K562 (cell line): ENCODE results near the gene TOMT. TPM values are rescaled to one million over a fixed set of nuclear protein-coding genes. Genes with fewer than 3 reads are reported as not detected.

ENCODE experiments used
- ATAC-seq: fragments of 200-7000 bp; cut with Tn5 transposase; 3 replicates; pipeline ENCODE4 v1.9.1; 2020; ENCODE audit warnings: moderate library complexity
- BruUV-seq: library from RNA; stranded (reverse); fragments of 400-500 nt; replicated peaks from 2 replicates; lab custom pipeline; 2021; lab: Mats Ljungman, UMichigan
- CTCF ChIA-PET: fragments of 300-600 bp; formaldehyde crosslinking; extraction: SDS; loops from one replicate; lab custom pipeline; 2021; ENCODE audit warnings: low intra/inter-chr PET ratio; lab: Yijun Ruan, JAX
- POLR2A ChIA-PET: fragments of 300-600, 350-650 bp; sonication (Branson Sonifier 250); formaldehyde crosslinking; extraction: SDS; loops from one replicate; lab custom pipeline; 2021; ENCODE audit warnings: antibody characterized with exemption, inconsistent platforms; lab: Yijun Ruan, JAX
- DNase-seq, 4 experiments: peaks; one replicate each; pipeline versions ENCODE4 v3.0.0 to v3.0.0-alpha.2; 2011 to 2018; ENCODE audit warnings: low spot score in 3 of 4, mixed read lengths in 3 of 4; ENCODE audit errors: extremely low read depth in 1 of 4
- FAIRE-seq: peaks from 2 replicates; lab custom pipeline; 2011; peaks lifted over from hg19 to GRCh38; lab: Jason Lieb, UNC
- H2AFZ ChIP-seq: 2 replicates; pipeline ENCODE4 v1.6.0; 2011; ENCODE audit warnings: low read depth, low read length, control low read depth, inconsistent platforms
- H3K27ac ChIP-seq: fragments of 200-600 bp; 3 replicates; pipeline ENCODE4 v1.8.0; 2011; ENCODE audit warnings: low read depth, mild to moderate bottlenecking, control low read depth, inconsistent platforms, low read length, moderate library complexity, mixed read lengths; ENCODE audit errors: extremely low read depth
- H3K27me3 ChIP-seq, 2 experiments: fragments of 300-600 bp in 1 of 2; 2 replicates in 1 of 2; 3 replicates in 1 of 2; pipeline versions ENCODE4 v1.6.0 to v1.8.0; 2011; ENCODE audit warnings: inconsistent platforms in 2 of 2, low read length in 2 of 2, mild to moderate bottlenecking in 1 of 2, mixed read lengths in 1 of 2, moderate library complexity in 1 of 2; ENCODE audit not compliant: control insufficient read depth in 2 of 2, insufficient read depth in 2 of 2
- H3K36me3 ChIP-seq: fragments of 300-600 bp; 3 replicates; pipeline ENCODE4 v1.8.0; 2011; ENCODE audit warnings: mild to moderate bottlenecking, low read length, inconsistent platforms; ENCODE audit not compliant: control insufficient read depth, insufficient read depth
- H3K4me1 ChIP-seq, 2 experiments: fragments of 200-600 bp in 1 of 2; replicated peaks in 1 of 2; 2 replicates in 1 of 2; 3 replicates in 1 of 2; pipeline versions ENCODE4 v1.5.1 to v1.8.0; 2011; ENCODE audit warnings: inconsistent platforms in 2 of 2, low read length in 2 of 2, mild to moderate bottlenecking in 1 of 2, mixed read lengths in 1 of 2, moderate library complexity in 1 of 2; ENCODE audit not compliant: control insufficient read depth in 2 of 2, insufficient read depth in 2 of 2
- H3K4me2 ChIP-seq: 2 replicates; pipeline ENCODE4 v1.6.1; 2011; ENCODE audit warnings: low read length, control low read depth, inconsistent platforms, mixed read lengths; ENCODE audit not compliant: insufficient read depth
- H3K4me3 ChIP-seq: fragments of 200-600 bp; sonication (generic), shearing (Covaris generic); 2 replicates; pipeline ENCODE4 v1.5.1; 2016; ENCODE audit warnings: control low read depth, inconsistent platforms
- H3K79me2 ChIP-seq: fragments of 200-600 bp; 3 replicates; pipeline ENCODE4 v1.8.0; 2011; ENCODE audit warnings: low read length, inconsistent platforms; ENCODE audit not compliant: control insufficient read depth, insufficient read depth
- H3K9ac ChIP-seq, 2 experiments: 2 replicates each; pipeline versions ENCODE4 v1.6.0 to v1.6.1; 2011; ENCODE audit warnings: low read depth in 2 of 2, low read length in 2 of 2, control low read depth in 1 of 2, inconsistent platforms in 1 of 2, mild to moderate bottlenecking in 1 of 2, mixed read lengths in 1 of 2; ENCODE audit not compliant: insufficient read depth in 1 of 2
- H3K9me1 ChIP-seq: one replicate; pipeline ENCODE4 v1.6.0; 2011; ENCODE audit warnings: inconsistent platforms, mild to moderate bottlenecking, low read length, moderate library complexity; ENCODE audit not compliant: control insufficient read depth, insufficient read depth
- H3K9me3 ChIP-seq: replicated peaks from 2 replicates; pipeline ENCODE4 v1.5.1; 2011; ENCODE audit warnings: low read depth, low read length, inconsistent platforms; ENCODE audit not compliant: control insufficient read depth, insufficient read depth
- H4K20me1 ChIP-seq: replicated peaks from 2 replicates; pipeline ENCODE4 v1.6.1; 2011; ENCODE audit warnings: low read length, inconsistent platforms, mixed read lengths; ENCODE audit not compliant: control insufficient read depth, insufficient read depth
- BRD9 ChIP-seq: fragments of 450-650 bp; IDR thresholded peaks from 2 replicates; pipeline ENCODE4 v1.6.1; 2018; ENCODE audit warnings: low read depth; ENCODE audit not compliant: partially characterized antibody
- MTA3 ChIP-seq: fragments of 450-650 bp; formaldehyde crosslinking; IDR thresholded peaks from 2 replicates; pipeline ENCODE4 v1.6.1; 2017; ENCODE audit warnings: mild to moderate bottlenecking, borderline replicate concordance
- WGBS: fragments of 100-300 bp; shearing (Covaris generic); methylation state at CpG from one replicate; pipeline ENCODE4 v1.1.6; 2016; ENCODE audit warnings: low coverage, mixed read lengths; ENCODE audit not compliant: insufficient coverage; ENCODE audit errors: missing lambda C conversion rate; 5-methylcytosine and 5-hydroxymethylcytosine counted together
- in situ Hi-C: fragments of 300-500 bp; cut with MboI; formaldehyde crosslinking; loops from 4 replicates; pipeline ENCODE4 v1.15.0; 2018; ENCODE audit warnings: inconsistent platforms, mixed read lengths
- intact Hi-C: fragments of 100-400 bp; cut with micrococcal nuclease; formaldehyde crosslinking; loops from 2 replicates; pipeline ENCODE4 v1.14.2; 2022
- microRNA-seq: library from miRNA; unstranded; fragments of <30 nt; microRNA quantifications from one replicate; pipeline ENCODE4, GENCODE V29; 2018; ENCODE audit warnings: borderline microRNAs expressed
- polyA plus RNA-seq, 8 experiments: library from polyadenylated mRNA; depleted of rRNA in 4 of 8; stranded (reverse) in 5 of 8; unstranded in 3 of 8; fragments of >200 nt; fragmentation: Nextera tagmentation in 2 of 8; fragmentation: Illumina TruSeq in 1 of 8; extraction: Ambion mirVana in 2 of 8; extraction: Trizol in 1 of 8; gene quantifications; 2 replicates each; pipeline versions ENCODE4 v1.2.1 to v1.2.3, GENCODE V29; 2011 to 2014; ENCODE audit warnings: inconsistent platforms in 1 of 8, missing spikeins in 1 of 8
- small RNA-seq: library from RNA; depleted of rRNA; stranded (forward); fragments of <200 nt; gene quantifications from one replicate; pipeline ENCODE3, GENCODE V24; 2014
- total RNA-seq, 7 experiments: library from RNA; depleted of rRNA in 6 of 7; stranded (reverse); fragments of >200 nt in 6 of 7; fragmentation: Illumina TruSeq in 2 of 7; extraction: Trizol in 2 of 7; gene quantifications; 2 replicates each; pipeline versions ENCODE4 v1.2.1 to v1.2.3, GENCODE V29; 2011 to 2021; ENCODE audit warnings: low replicate concordance in 1 of 7
- TF ChIP-seq, protein P1 (sequence below): sonication (generic); formaldehyde crosslinking; IDR thresholded peaks from 2 replicates; pipeline ENCODE4 v1.8.0; 2022; ENCODE audit warnings: missing genetic modification reagents, mild to moderate bottlenecking, borderline replicate concordance

Gene TOMT
- total and polyA plus RNA-seq, 9 of the 15 experiments (the other 6 are each of a cell fraction or from before 2014, with no cell fraction given) = not detected

DNA sequence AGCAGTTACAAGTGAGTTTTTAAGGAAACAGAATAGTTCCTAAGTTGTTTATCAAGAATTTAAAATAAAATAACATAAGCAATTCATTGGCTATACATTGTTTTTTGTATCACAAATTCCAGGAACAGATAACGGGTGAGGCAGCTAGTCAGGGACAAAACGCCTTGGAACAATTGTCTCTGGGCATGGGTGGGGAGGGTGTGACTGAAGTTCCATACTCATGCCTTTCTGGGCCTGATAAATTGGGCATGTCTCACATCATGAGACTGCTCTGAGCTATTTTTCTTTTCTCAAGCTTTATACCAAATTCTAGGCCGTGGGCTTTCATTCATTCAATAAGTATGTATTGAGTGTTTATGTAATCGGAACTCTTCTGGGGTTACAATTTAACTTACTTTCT, 51.4 kb downstream of the TOMT start:
- no peak for TF ChIP-seq BRD9
- no peak for TF ChIP-seq MTA3
- TF ChIP-seq, protein P1, sequence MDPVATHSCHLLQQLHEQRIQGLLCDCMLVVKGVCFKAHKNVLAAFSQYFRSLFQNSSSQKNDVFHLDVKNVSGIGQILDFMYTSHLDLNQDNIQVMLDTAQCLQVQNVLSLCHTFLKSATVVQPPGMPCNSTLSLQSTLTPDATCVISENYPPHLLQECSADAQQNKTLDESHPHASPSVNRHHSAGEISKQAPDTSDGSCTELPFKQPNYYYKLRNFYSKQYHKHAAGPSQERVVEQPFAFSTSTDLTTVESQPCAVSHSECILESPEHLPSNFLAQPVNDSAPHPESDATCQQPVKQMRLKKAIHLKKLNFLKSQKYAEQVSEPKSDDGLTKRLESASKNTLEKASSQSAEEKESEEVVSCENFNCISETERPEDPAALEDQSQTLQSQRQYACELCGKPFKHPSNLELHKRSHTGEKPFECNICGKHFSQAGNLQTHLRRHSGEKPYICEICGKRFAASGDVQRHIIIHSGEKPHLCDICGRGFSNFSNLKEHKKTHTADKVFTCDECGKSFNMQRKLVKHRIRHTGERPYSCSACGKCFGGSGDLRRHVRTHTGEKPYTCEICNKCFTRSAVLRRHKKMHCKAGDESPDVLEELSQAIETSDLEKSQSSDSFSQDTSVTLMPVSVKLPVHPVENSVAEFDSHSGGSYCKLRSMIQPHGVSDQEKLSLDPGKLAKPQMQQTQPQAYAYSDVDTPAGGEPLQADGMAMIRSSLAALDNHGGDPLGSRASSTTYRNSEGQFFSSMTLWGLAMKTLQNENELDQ (CRISPR knock-in tag) = no peak
- TF ChIP-seq, all 486 proteins: peak for 0

More for the DNA sequence above, 51.4 kb downstream of the TOMT start:
- ChIA-PET POLR2A (no interaction called here), CTCF (no interaction called here)
- no peak overlapping the region for H2AFZ ChIP-seq
- peaks cover 3 to 22% of the 10 kb centered on the region in 2 experiments; a peak in 4 of 5 replicates for H3K4me1 ChIP-seq
- no peaks in the 10 kb centered on the region for H3K9me3 ChIP-seq
- no peak overlapping the region for H3K4me2 ChIP-seq
- no peak overlapping the region for H3K4me3 ChIP-seq
- DNase-seq = no peak
- ATAC-seq = no peak
- no TSS peak for BruUV-seq
- H3K79me2 ChIP-seq = no peaks in the 10 kb centered on the region
- H3K9me1 ChIP-seq = no peaks in the 10 kb centered on the region
- 39% methylated on average over 4 of the region's 4 CpGs for WGBS
- FAIRE-seq = no peak
- H3K36me3 ChIP-seq = no peaks in the 10 kb centered on the region
- intact Hi-C loops = no loop called here
- no peaks in the 10 kb centered on the region for H4K20me1 ChIP-seq
- no peak overlapping the region for H3K9ac ChIP-seq
- in situ Hi-C loops = no loop called here
- no peaks in the 10 kb centered on the region; a peak in 1 of 5 replicates for H3K27me3 ChIP-seq
- no peak overlapping the region for H3K27ac ChIP-seq

Small RNAs within 50 kb of the gene (microRNA-seq; reads per million reads assigned to microRNA genes)
- 0.73 reads per million for gene MIR3165

Small RNAs within 50 kb of the gene (small RNA-seq; reads per million reads assigned to genes)
- gene MIR3165 = 0.22 reads per million

Other genes with a start within 250 kb of the TOMT start
Only the 7 nearest of the 13 such genes appear.
- gene IL18BP, start 107.0 kb upstream of the TOMT start, total RNA-seq (2014; rRNA removed) = 2.1 and 2.9 TPM in 2 replicates
- gene IL18BP, start 107.0 kb upstream of the TOMT start, total RNA-seq (2014; rRNA removed; fragmentation: Illumina TruSeq; extraction: Trizol) = 2.7 and 3.2 TPM in 2 replicates
- 3.2 and 3.5 TPM in 2 replicates for gene IL18BP, start 107.0 kb upstream of the TOMT start, total RNA-seq (2015; rRNA removed; fragmentation: Illumina TruSeq; extraction: Trizol)
- gene IL18BP, start 107.0 kb upstream of the TOMT start, total RNA-seq (2021) = 5.2 and 9.4 TPM in 2 replicates
- gene IL18BP, start 107.0 kb upstream of the TOMT start, polyA plus RNA-seq (2011; rRNA removed) = 6.4 and 10.7 TPM in 2 replicates
- 6.1 TPM in 2 replicates for gene IL18BP, start 107.0 kb upstream of the TOMT start, polyA plus RNA-seq (2014; fragmentation: Illumina TruSeq; extraction: Trizol)
- gene IL18BP, start 107.0 kb upstream of the TOMT start, polyA plus RNA-seq (2014; fragmentation: Nextera tagmentation; extraction: Ambion mirVana) = under 1 TPM; 0.34 to 0.35 TPM
- 6.3 and 7.2 TPM in 2 replicates for gene IL18BP, start 107.0 kb upstream of the TOMT start, polyA plus RNA-seq (2014; rRNA removed)
- 93.1 and 94.7 TPM in 2 replicates for gene NUMA1, start 25.4 kb upstream of the TOMT start, total RNA-seq (2014; rRNA removed)
- 40.3 and 41.4 TPM in 2 replicates for gene NUMA1, start 25.4 kb upstream of the TOMT start, total RNA-seq (2014; rRNA removed; fragmentation: Illumina TruSeq; extraction: Trizol)
- gene NUMA1, start 25.4 kb upstream of the TOMT start, total RNA-seq (2015; rRNA removed; fragmentation: Illumina TruSeq; extraction: Trizol) = 46.9 and 50.4 TPM in 2 replicates
- gene NUMA1, start 25.4 kb upstream of the TOMT start, total RNA-seq (2021) = 83.1 and 104 TPM in 2 replicates
- 51.2 and 72.8 TPM in 2 replicates for gene NUMA1, start 25.4 kb upstream of the TOMT start, polyA plus RNA-seq (2011; rRNA removed)
- gene NUMA1, start 25.4 kb upstream of the TOMT start, polyA plus RNA-seq (2014; fragmentation: Illumina TruSeq; extraction: Trizol) = 74.2 and 85.9 TPM in 2 replicates
- 1 to 10 TPM; 4.1 to 7.6 TPM for gene NUMA1, start 25.4 kb upstream of the TOMT start, polyA plus RNA-seq (2014; fragmentation: Nextera tagmentation; extraction: Ambion mirVana)
- 66.4 and 85.2 TPM in 2 replicates for gene NUMA1, start 25.4 kb upstream of the TOMT start, polyA plus RNA-seq (2014; rRNA removed)
- 5.1 and 9.1 TPM in 2 replicates for gene LRRC51, start 25.1 kb upstream of the TOMT start, total RNA-seq (2014; rRNA removed)
- 4.8 and 5.1 TPM in 2 replicates for gene LRRC51, start 25.1 kb upstream of the TOMT start, total RNA-seq (2014; rRNA removed; fragmentation: Illumina TruSeq; extraction: Trizol)
- 4.2 and 4.7 TPM in 2 replicates for gene LRRC51, start 25.1 kb upstream of the TOMT start, total RNA-seq (2015; rRNA removed; fragmentation: Illumina TruSeq; extraction: Trizol)
- 5.1 and 5.2 TPM in 2 replicates for gene LRRC51, start 25.1 kb upstream of the TOMT start, total RNA-seq (2021)
- gene LRRC51, start 25.1 kb upstream of the TOMT start, polyA plus RNA-seq (2011; rRNA removed) = 6.3 and 10.6 TPM in 2 replicates
- gene LRRC51, start 25.1 kb upstream of the TOMT start, polyA plus RNA-seq (2014; fragmentation: Illumina TruSeq; extraction: Trizol) = 7.1 and 8.2 TPM in 2 replicates
- gene LRRC51, start 25.1 kb upstream of the TOMT start, polyA plus RNA-seq (2014; fragmentation: Nextera tagmentation; extraction: Ambion mirVana) = 1 to 10 TPM; 6.9 to 8.6 TPM
- 5.6 and 9.9 TPM in 2 replicates for gene LRRC51, start 25.1 kb upstream of the TOMT start, polyA plus RNA-seq (2014; rRNA removed)
- 86.0 and 124 TPM in 2 replicates for gene LAMTOR1, start 2.6 kb upstream of the TOMT start, total RNA-seq (2014; rRNA removed)
- 71.5 and 84.6 TPM in 2 replicates for gene LAMTOR1, start 2.6 kb upstream of the TOMT start, total RNA-seq (2014; rRNA removed; fragmentation: Illumina TruSeq; extraction: Trizol)
- 77.4 and 80.0 TPM in 2 replicates for gene LAMTOR1, start 2.6 kb upstream of the TOMT start, total RNA-seq (2015; rRNA removed; fragmentation: Illumina TruSeq; extraction: Trizol)
- gene LAMTOR1, start 2.6 kb upstream of the TOMT start, total RNA-seq (2021) = 66.4 and 71.3 TPM in 2 replicates
- gene LAMTOR1, start 2.6 kb upstream of the TOMT start, polyA plus RNA-seq (2011; rRNA removed) = 62.6 and 76.1 TPM in 2 replicates
- gene LAMTOR1, start 2.6 kb upstream of the TOMT start, polyA plus RNA-seq (2014; fragmentation: Illumina TruSeq; extraction: Trizol) = 104 and 110 TPM in 2 replicates
- gene LAMTOR1, start 2.6 kb upstream of the TOMT start, polyA plus RNA-seq (2014; fragmentation: Nextera tagmentation; extraction: Ambion mirVana) = 10 to 100 TPM; 91.1 to 97.5 TPM
- 85.3 and 93.5 TPM in 2 replicates for gene LAMTOR1, start 2.6 kb upstream of the TOMT start, polyA plus RNA-seq (2014; rRNA removed)
- 71.8 and 79.9 TPM in 2 replicates for gene ANAPC15, start 6.8 kb downstream of the TOMT start, total RNA-seq (2014; rRNA removed)
- gene ANAPC15, start 6.8 kb downstream of the TOMT start, total RNA-seq (2014; rRNA removed; fragmentation: Illumina TruSeq; extraction: Trizol) = 53.5 and 59.0 TPM in 2 replicates
- 67.2 and 74.9 TPM in 2 replicates for gene ANAPC15, start 6.8 kb downstream of the TOMT start, total RNA-seq (2015; rRNA removed; fragmentation: Illumina TruSeq; extraction: Trizol)
- gene ANAPC15, start 6.8 kb downstream of the TOMT start, total RNA-seq (2021) = 63.5 and 72.7 TPM in 2 replicates
- 40.9 and 53.0 TPM in 2 replicates for gene ANAPC15, start 6.8 kb downstream of the TOMT start, polyA plus RNA-seq (2011; rRNA removed)
- 110 and 117 TPM in 2 replicates for gene ANAPC15, start 6.8 kb downstream of the TOMT start, polyA plus RNA-seq (2014; fragmentation: Illumina TruSeq; extraction: Trizol)
- gene ANAPC15, start 6.8 kb downstream of the TOMT start, polyA plus RNA-seq (2014; fragmentation: Nextera tagmentation; extraction: Ambion mirVana) = 100 to 1,000 TPM; 197 to 254 TPM
- 75.7 and 80.1 TPM in 2 replicates for gene ANAPC15, start 6.8 kb downstream of the TOMT start, polyA plus RNA-seq (2014; rRNA removed)
- gene FOLR3, start 29.8 kb downstream of the TOMT start, total RNA-seq (2014; rRNA removed) = not detected in 2 replicates
- not detected in 2 replicates for gene FOLR3, start 29.8 kb downstream of the TOMT start, total RNA-seq (2014; rRNA removed; fragmentation: Illumina TruSeq; extraction: Trizol)
- not detected in 2 replicates for gene FOLR3, start 29.8 kb downstream of the TOMT start, total RNA-seq (2015; rRNA removed; fragmentation: Illumina TruSeq; extraction: Trizol)
- gene FOLR3, start 29.8 kb downstream of the TOMT start, total RNA-seq (2021) = not detected in 2 replicates
- gene FOLR3, start 29.8 kb downstream of the TOMT start, polyA plus RNA-seq (2011; rRNA removed) = not detected in 2 replicates
- gene FOLR3, start 29.8 kb downstream of the TOMT start, polyA plus RNA-seq (2014; fragmentation: Illumina TruSeq; extraction: Trizol) = not detected in 2 replicates
- not detected for gene FOLR3, start 29.8 kb downstream of the TOMT start, polyA plus RNA-seq (2014; fragmentation: Nextera tagmentation; extraction: Ambion mirVana)
- not detected in 2 replicates for gene FOLR3, start 29.8 kb downstream of the TOMT start, polyA plus RNA-seq (2014; rRNA removed)
- gene FOLR1, start 86.2 kb downstream of the TOMT start, total RNA-seq (2014; rRNA removed) = 0.68 and 0.90 TPM in 2 replicates
- 0.19 and 0.22 TPM in 2 replicates for gene FOLR1, start 86.2 kb downstream of the TOMT start, total RNA-seq (2014; rRNA removed; fragmentation: Illumina TruSeq; extraction: Trizol)
- 0.58 and 0.75 TPM in 2 replicates for gene FOLR1, start 86.2 kb downstream of the TOMT start, total RNA-seq (2015; rRNA removed; fragmentation: Illumina TruSeq; extraction: Trizol)
- gene FOLR1, start 86.2 kb downstream of the TOMT start, total RNA-seq (2021) = 0.49 and 0.92 TPM in 2 replicates
- 1.2 and 2.3 TPM in 2 replicates for gene FOLR1, start 86.2 kb downstream of the TOMT start, polyA plus RNA-seq (2011; rRNA removed)
- 0.96 and 1.7 TPM in 2 replicates for gene FOLR1, start 86.2 kb downstream of the TOMT start, polyA plus RNA-seq (2014; fragmentation: Illumina TruSeq; extraction: Trizol)
- gene FOLR1, start 86.2 kb downstream of the TOMT start, polyA plus RNA-seq (2014; fragmentation: Nextera tagmentation; extraction: Ambion mirVana) = 1 to 10 TPM; 1.0 to 1.7 TPM
- 1.8 TPM in 2 replicates for gene FOLR1, start 86.2 kb downstream of the TOMT start, polyA plus RNA-seq (2014; rRNA removed)